OCI-LY3 (cell line): ENCODE measurements around the gene FGGY.

Experiments
- CTCF ChIP-seq: fragments of 200-600, 300-600 bp; sonication (generic); IDR thresholded peaks from 2 replicates; pipeline ENCODE4 v1.5.1; 2014; ENCODE audit warnings: antibody characterized with exemption, low read length, low read depth
- EZH2phosphoT487 ChIP-seq: fragments of 200-600 bp; shearing (Covaris generic); IDR thresholded peaks from 2 replicates; pipeline ENCODE4 v1.6.1; 2018; ENCODE audit warnings: antibody characterized with exemption, mixed run types, low read depth

GRCh38 chr1:59544615-59545293 lies 247.9 kb downstream of the FGGY start:
- TF ChIP-seq EZH2phosphoT487 (no peak), CTCF (no peak)
